ENCODE data around the gene PPFIA2.

Gene PPFIA2

GRCh38 chr12:81518638-81519037 is 240.5 kb downstream of the PPFIA2 start:
- no peak overlapping the region for H3K9ac ChIP-seq
- H3K27ac ChIP-seq: no peak overlapping the region
- no peak overlapping the region for H3K4me3 ChIP-seq (IDR thresholded peaks at IDR 0.05; ENCODE audit: insufficient read depth, low read depth, low read length)
- H2AFZ ChIP-seq (ENCODE audit: low read depth): no peak overlapping the region
- no peak for TF ChIP-seq CTCF (conservative IDR thresholded peaks at IDR 0.05; ENCODE audit: low read depth, low read length)
- peaks cover 10% of the 10 kb centered on the region for H3K4me1 ChIP-seq (ENCODE audit: low read depth, poor library complexity, severe bottlenecking)
- H3K27me3 ChIP-seq (ENCODE audit: insufficient read depth, low read depth): no peaks in the 10 kb centered on the region
- H4K20me1 ChIP-seq (ENCODE audit: insufficient read depth): no peaks in the 10 kb centered on the region
- H3K4me2 ChIP-seq: no peak overlapping the region
- H3K36me3 ChIP-seq (ENCODE audit: insufficient read depth): no peaks in the 10 kb centered on the region
- H3K79me2 ChIP-seq (ENCODE audit: insufficient read depth, low read depth): no peaks in the 10 kb centered on the region

DNA sequence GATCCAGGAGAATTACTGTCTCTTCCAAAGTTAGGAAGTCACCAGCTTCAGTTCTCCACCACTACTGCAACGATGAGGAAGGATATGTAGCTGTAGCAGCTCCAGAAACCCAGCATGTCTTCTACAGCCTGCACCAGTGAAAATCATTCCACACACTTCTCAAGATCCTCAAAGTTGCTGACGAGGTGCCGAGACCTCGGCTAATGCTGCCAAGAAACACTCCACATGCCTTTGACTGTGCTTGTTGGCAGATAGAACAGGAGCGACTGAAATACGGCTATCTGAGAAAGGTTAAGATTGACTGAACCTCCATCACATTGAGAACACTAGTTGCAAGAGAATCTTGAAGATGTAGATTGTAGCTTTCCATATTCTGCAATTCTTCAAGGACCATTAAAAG is 241.9 kb downstream of the PPFIA2 start:
- H3K79me2 ChIP-seq (ENCODE audit: insufficient read depth, low read depth): no peaks in the 10 kb centered on the region
- H3K9ac ChIP-seq: no peak overlapping the region
- H4K20me1 ChIP-seq (ENCODE audit: insufficient read depth): no peaks in the 10 kb centered on the region
- TF ChIP-seq CTCF (conservative IDR thresholded peaks at IDR 0.05; ENCODE audit: low read depth, low read length): no peak
- no peak overlapping the region for H3K27ac ChIP-seq
- H3K36me3 ChIP-seq (ENCODE audit: insufficient read depth): no peaks in the 10 kb centered on the region
- no peak overlapping the region for H3K4me2 ChIP-seq
- H3K4me3 ChIP-seq (IDR thresholded peaks at IDR 0.05; ENCODE audit: insufficient read depth, low read depth, low read length): no peak overlapping the region
- peaks cover 10% of the 10 kb centered on the region for H3K4me1 ChIP-seq (ENCODE audit: low read depth, poor library complexity, severe bottlenecking)
- H3K27me3 ChIP-seq (ENCODE audit: insufficient read depth, low read depth): no peaks in the 10 kb centered on the region
- no peak overlapping the region for H2AFZ ChIP-seq (ENCODE audit: low read depth)

- no peak overlapping the region for H2AFZ ChIP-seq (ENCODE audit: low read depth)
- no peaks in the 10 kb centered on the region for H3K4me1 ChIP-seq (ENCODE audit: low read depth, poor library complexity, severe bottlenecking)
- no peaks in the 10 kb centered on the region for H4K20me1 ChIP-seq (ENCODE audit: insufficient read depth)
- no peak for TF ChIP-seq CTCF (conservative IDR thresholded peaks at IDR 0.05; ENCODE audit: low read depth, low read length)
- H3K27ac ChIP-seq: no peak overlapping the region
- no peak overlapping the region for H3K4me3 ChIP-seq (IDR thresholded peaks at IDR 0.05; ENCODE audit: insufficient read depth, low read depth, low read length)
- H3K9ac ChIP-seq: no peak overlapping the region
- H3K79me2 ChIP-seq (ENCODE audit: insufficient read depth, low read depth): no peaks in the 10 kb centered on the region
- H3K27me3 ChIP-seq (ENCODE audit: insufficient read depth, low read depth): no peaks in the 10 kb centered on the region
- H3K36me3 ChIP-seq (ENCODE audit: insufficient read depth): no peaks in the 10 kb centered on the region
- no peak overlapping the region for H3K4me2 ChIP-seq
These were observed 256.0 kb downstream of the PPFIA2 start for GRCh38 chr12:81502912-81503695.

DNA sequence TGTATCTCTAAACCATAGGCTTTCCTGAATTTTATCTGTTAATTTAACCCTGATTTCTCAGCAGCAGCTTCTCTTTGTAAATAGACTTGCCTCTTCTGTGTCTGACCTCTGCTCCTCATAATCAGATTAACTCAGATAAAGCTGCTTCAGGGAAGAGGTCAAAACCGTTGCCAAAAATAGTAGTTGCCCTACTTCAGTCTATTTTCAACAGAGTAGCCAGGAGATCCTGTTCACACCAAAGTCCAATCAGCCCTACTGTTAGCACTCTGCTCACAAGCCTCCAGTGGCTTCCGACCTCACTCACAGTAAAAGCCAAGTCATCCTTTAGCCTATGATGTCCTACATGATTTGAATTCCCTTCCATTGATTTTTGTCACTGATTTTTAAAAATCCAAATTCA is 258.4 kb downstream of the PPFIA2 start:
- Histone ChIP-seq H3K79me2 (ENCODE audit: insufficient read depth, low read depth) (no peaks in the 10 kb centered on the region), H3K27ac (no peak overlapping the region), H3K4me1 (ENCODE audit: low read depth, poor library complexity, severe bottlenecking) (no peaks in the 10 kb centered on the region), H4K20me1 (ENCODE audit: insufficient read depth) (no peaks in the 10 kb centered on the region), H3K9ac (no peak overlapping the region), H3K36me3 (ENCODE audit: insufficient read depth) (no peaks in the 10 kb centered on the region), H3K4me2 (no peak overlapping the region), H3K4me3 (IDR thresholded peaks at IDR 0.05; ENCODE audit: insufficient read depth, low read depth, low read length) (no peak overlapping the region), H2AFZ (ENCODE audit: low read depth) (no peak overlapping the region), H3K27me3 (ENCODE audit: insufficient read depth, low read depth) (no peaks in the 10 kb centered on the region)
- TF ChIP-seq CTCF (conservative IDR thresholded peaks at IDR 0.05; ENCODE audit: low read depth, low read length): no peak
